Astrocyte (in vitro differentiated cells and primary cell): ENCODE measurements around the gene CD82.

Experiments used
- CTCF ChIP-seq: IDR thresholded peaks from 2 replicates; pipeline ENCODE4 v1.5.1; 2011; ENCODE audit warnings: low read depth, mild to moderate bottlenecking, inconsistent platforms, low read length, moderate library complexity; ENCODE audit not compliant: insufficient read depth
- EZH2 ChIP-seq: IDR thresholded peaks from 2 replicates; pipeline ENCODE4 v1.6.1; 2012; ENCODE audit warnings: mild to moderate bottlenecking, low read length, inconsistent platforms; ENCODE audit not compliant: insufficient read depth

- TF ChIP-seq CTCF (no peak), EZH2 (no peak)
These were observed 48.6 kb upstream of the CD82 start for GRCh38 chr11:44516688-44517507.
